ENCODE results near the gene LDLR. TPM values are rescaled to one million over a fixed set of nuclear protein-coding genes. Genes with fewer than 3 reads are reported as not detected.
A peak's percentile ranks its signal among the peaks of the same experiment; 100 is the strongest.
"Not testable (repeated sequence)": the region's sequence is repeated elsewhere in the genome, so short reads cannot be mapped to it uniquely, and the experiment has no call there.

Gene LDLR
- total RNA-seq, 1 experiment from 2014 or later = 175 TPM

DNA sequence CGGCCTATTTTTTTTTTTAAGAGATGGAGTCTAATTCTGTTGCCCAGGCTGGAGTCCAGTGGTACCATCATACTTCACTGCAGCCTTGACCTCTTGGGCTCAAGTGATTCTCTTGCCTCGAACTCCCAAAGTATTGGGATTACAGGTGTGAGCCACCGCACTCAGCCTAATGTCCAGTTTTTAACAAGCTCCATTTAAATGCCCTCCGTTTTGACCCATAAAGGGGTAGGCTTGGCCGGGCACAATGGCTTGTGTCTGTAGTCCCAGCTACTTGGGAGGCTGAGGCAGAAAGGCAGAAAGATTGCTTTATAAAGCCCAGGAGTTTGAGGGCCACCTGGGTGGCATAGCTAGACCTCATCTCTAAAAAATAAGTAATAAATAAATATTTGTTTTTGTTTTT is 11.8 kb downstream of the LDLR start:
- BruUV-seq (replicated peaks) = no TSS peak
- no peak for TF ChIP-seq EZH2 (IDR thresholded peaks at IDR 0.05; ENCODE audit: borderline replicate concordance, low read depth, low read length, poor library complexity, severe bottlenecking)
- TF ChIP-seq, protein P1, sequence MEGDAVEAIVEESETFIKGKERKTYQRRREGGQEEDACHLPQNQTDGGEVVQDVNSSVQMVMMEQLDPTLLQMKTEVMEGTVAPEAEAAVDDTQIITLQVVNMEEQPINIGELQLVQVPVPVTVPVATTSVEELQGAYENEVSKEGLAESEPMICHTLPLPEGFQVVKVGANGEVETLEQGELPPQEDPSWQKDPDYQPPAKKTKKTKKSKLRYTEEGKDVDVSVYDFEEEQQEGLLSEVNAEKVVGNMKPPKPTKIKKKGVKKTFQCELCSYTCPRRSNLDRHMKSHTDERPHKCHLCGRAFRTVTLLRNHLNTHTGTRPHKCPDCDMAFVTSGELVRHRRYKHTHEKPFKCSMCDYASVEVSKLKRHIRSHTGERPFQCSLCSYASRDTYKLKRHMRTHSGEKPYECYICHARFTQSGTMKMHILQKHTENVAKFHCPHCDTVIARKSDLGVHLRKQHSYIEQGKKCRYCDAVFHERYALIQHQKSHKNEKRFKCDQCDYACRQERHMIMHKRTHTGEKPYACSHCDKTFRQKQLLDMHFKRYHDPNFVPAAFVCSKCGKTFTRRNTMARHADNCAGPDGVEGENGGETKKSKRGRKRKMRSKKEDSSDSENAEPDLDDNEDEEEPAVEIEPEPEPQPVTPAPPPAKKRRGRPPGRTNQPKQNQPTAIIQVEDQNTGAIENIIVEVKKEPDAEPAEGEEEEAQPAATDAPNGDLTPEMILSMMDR (conservative IDR thresholded peaks at IDR 0.05; ENCODE audit: low read depth, low read length) = no peak
- ChIA-PET POLR2A (ENCODE audit: low non-redundant PET) (no interaction called here), CTCF (no interaction called here)
- H3K36me3 ChIP-seq (ENCODE audit: insufficient read depth, low read length, poor library complexity, severe bottlenecking) = peaks cover 98% of the 10 kb centered on the region
- intact Hi-C loops (cut with micrococcal nuclease; ENCODE audit: unreplicated experiment) = no loop called here
- DNase-seq (ENCODE audit: low spot score) = no peak
- no peaks in the 10 kb centered on the region for H3K9me3 ChIP-seq (ENCODE audit: low read depth, low read length, poor library complexity, severe bottlenecking)
- peaks cover 26% of the 10 kb centered on the region for H3K4me1 ChIP-seq (ENCODE audit: insufficient read depth, low read length, poor library complexity, severe bottlenecking)
- peak overlapping the region; percentile 61 for H3K27ac ChIP-seq (ENCODE audit: low read depth, low read length, poor library complexity, severe bottlenecking)
- no peak overlapping the region for H3K4me3 ChIP-seq (ENCODE audit: low read depth, low read length, poor library complexity, severe bottlenecking)
- no peaks in the 10 kb centered on the region for H3K27me3 ChIP-seq (replicated peaks; ENCODE audit: insufficient read depth, low read depth, low read length, poor library complexity)

DNA sequence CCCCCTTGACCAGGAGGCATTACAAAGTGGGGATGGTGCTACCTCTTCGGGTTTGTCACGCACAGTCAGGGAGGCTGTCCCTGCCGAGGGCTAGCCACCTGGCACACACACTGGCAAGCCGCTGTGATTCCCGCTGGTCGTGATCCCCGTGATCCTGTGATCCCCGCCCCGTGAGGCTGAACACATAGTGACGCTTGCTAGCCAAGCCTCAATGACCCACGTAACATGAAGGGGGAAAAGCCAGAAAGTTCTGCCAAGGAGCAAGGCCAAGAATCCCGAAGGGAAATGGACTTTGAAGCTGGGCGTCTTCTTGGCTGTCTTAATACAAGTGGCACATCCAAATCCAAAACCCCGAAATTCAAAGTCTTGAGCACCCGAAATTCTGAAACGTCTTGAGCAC is 13.7 kb downstream of the LDLR start:
- CTCF ChIA-PET = no interaction called here

DNA sequence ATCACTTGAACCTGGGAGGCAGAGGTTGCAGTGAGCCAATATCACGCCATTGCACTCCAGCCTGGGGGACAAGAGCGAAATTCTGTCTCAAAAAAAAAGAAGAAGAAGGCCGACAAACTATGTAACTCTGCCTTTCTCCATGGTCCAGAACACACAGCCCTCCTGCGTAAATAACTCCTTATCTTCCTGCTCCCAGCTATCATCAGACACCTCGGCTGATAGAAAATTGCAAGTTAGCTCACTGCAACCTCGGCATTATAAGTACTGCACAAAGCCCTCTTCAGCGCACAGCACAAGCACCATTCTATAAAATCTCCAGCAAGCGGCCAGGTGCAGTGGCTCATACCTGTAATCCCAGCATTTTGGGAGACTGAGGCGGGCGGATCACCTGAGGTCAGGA is 14.4 kb downstream of the LDLR start:
- H3K27me3 ChIP-seq (replicated peaks; ENCODE audit: insufficient read depth, low read depth, low read length, poor library complexity); H3K4me1 ChIP-seq (ENCODE audit: insufficient read depth, low read length, poor library complexity, severe bottlenecking); BruUV-seq (replicated peaks); H3K27ac ChIP-seq (ENCODE audit: low read depth, low read length, poor library complexity, severe bottlenecking); H3K4me3 ChIP-seq (ENCODE audit: low read depth, low read length, poor library complexity, severe bottlenecking); H3K9me3 ChIP-seq (ENCODE audit: low read depth, low read length, poor library complexity, severe bottlenecking); CTCF ChIA-PET; intact Hi-C loops (cut with micrococcal nuclease; ENCODE audit: unreplicated experiment); DNase-seq (ENCODE audit: low spot score): not testable (repeated sequence)
- POLR2A ChIA-PET (ENCODE audit: low non-redundant PET) = interaction anchor here (0.6 kb wide), 1 partner anchor 59 kb away, joined by 6 read pairs; no protein-coding TSS in a partner anchor
- peaks cover 96% of the 10 kb centered on the region for H3K36me3 ChIP-seq (ENCODE audit: insufficient read depth, low read length, poor library complexity, severe bottlenecking)

More for the DNA sequence above, 13.7 kb downstream of the LDLR start:
- intact Hi-C loops (cut with micrococcal nuclease; ENCODE audit: unreplicated experiment) = no loop called here
- TSS peak; percentile 3 for BruUV-seq (replicated peaks)
- Histone ChIP-seq H3K27ac (ENCODE audit: low read depth, low read length, poor library complexity, severe bottlenecking) (no peak overlapping the region), H3K36me3 (ENCODE audit: insufficient read depth, low read length, poor library complexity, severe bottlenecking) (peaks cover 96% of the 10 kb centered on the region), H3K4me1 (ENCODE audit: insufficient read depth, low read length, poor library complexity, severe bottlenecking) (peaks cover 10% of the 10 kb centered on the region), H3K9me3 (ENCODE audit: low read depth, low read length, poor library complexity, severe bottlenecking) (no peaks in the 10 kb centered on the region), H3K4me3 (ENCODE audit: low read depth, low read length, poor library complexity, severe bottlenecking) (no peak overlapping the region), H3K27me3 (replicated peaks; ENCODE audit: insufficient read depth, low read depth, low read length, poor library complexity) (no peaks in the 10 kb centered on the region)
- POLR2A ChIA-PET (ENCODE audit: low non-redundant PET) = no interaction called here
- TF ChIP-seq, protein P1 (conservative IDR thresholded peaks at IDR 0.05; ENCODE audit: low read depth, low read length) = no peak
- no peak for DNase-seq (ENCODE audit: low spot score)

DNA sequence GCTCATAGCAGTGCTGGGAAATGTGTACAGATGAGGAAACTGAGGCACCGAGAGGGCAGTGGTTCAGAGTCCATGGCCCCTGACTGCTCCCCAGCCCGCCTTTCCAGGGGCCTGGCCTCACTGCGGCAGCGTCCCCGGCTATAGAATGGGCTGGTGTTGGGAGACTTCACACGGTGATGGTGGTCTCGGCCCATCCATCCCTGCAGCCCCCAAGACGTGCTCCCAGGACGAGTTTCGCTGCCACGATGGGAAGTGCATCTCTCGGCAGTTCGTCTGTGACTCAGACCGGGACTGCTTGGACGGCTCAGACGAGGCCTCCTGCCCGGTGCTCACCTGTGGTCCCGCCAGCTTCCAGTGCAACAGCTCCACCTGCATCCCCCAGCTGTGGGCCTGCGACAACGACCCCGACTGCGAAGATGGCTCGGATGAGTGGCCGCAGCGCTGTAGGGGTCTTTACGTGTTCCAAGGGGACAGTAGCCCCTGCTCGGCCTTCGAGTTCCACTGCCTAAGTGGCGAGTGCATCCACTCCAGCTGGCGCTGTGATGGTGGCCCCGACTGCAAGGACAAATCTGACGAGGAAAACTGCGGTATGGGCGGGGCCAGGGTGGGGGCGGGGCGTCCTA is 15.9 kb downstream of the LDLR start:
- Histone ChIP-seq H3K9me3 (ENCODE audit: low read depth, low read length, poor library complexity, severe bottlenecking) (no peaks in the 10 kb centered on the region), H3K27ac (ENCODE audit: low read depth, low read length, poor library complexity, severe bottlenecking) (no peak overlapping the region), H3K4me1 (ENCODE audit: insufficient read depth, low read length, poor library complexity, severe bottlenecking) (peaks cover under 1% of the 10 kb centered on the region), H3K4me3 (ENCODE audit: low read depth, low read length, poor library complexity, severe bottlenecking) (no peak overlapping the region), H3K27me3 (replicated peaks; ENCODE audit: insufficient read depth, low read depth, low read length, poor library complexity) (no peaks in the 10 kb centered on the region), H3K36me3 (ENCODE audit: insufficient read depth, low read length, poor library complexity, severe bottlenecking) (peaks cover 98% of the 10 kb centered on the region)
- CTCF ChIA-PET = no interaction called here
- TSS peak; percentile 7 for BruUV-seq (replicated peaks)
- POLR2A ChIA-PET (ENCODE audit: low non-redundant PET) = no interaction called here
- intact Hi-C loops (cut with micrococcal nuclease; ENCODE audit: unreplicated experiment) = no loop called here
- no peak for TF ChIP-seq EZH2 (IDR thresholded peaks at IDR 0.05; ENCODE audit: borderline replicate concordance, low read depth, low read length, poor library complexity, severe bottlenecking)
- TF ChIP-seq, protein P1 (conservative IDR thresholded peaks at IDR 0.05; ENCODE audit: low read depth, low read length) = no peak
- no peak for DNase-seq (ENCODE audit: low spot score)

Data from A673 (cell line).